T47D (cell line): Measurements from ENCODE around the gene LKAAEAR1.

ENCODE experiments used
- DNase-seq, 2 experiments: peaks; one replicate each; pipeline versions ENCODE4 v3.0.0 to v3.0.0-alpha.2; 2011 to 2012; ENCODE audit warnings: low read depth in 1 of 2, low spot score in 1 of 2
- JUND ChIP-seq: IDR thresholded peaks from 2 replicates; pipeline ENCODE4 v1.6.1; 2012; ENCODE audit warnings: low read depth
- in situ Hi-C: cut with HindIII; loops from 2 replicates; pipeline ENCODE4 v1.10.0; 2016; ENCODE audit warnings: low sequenced_read_pairs, low pct_unique_long_range_greater_than_20kb

Gene LKAAEAR1

GRCh38 chr20:64106981-64107735, 23.0 kb upstream of the LKAAEAR1 start, which contains the start of gene NPBWR2:
Gene NPBWR2, minus strand, starts transcription at chr20:64107565. Its CDS starts 734 bp downstream, at chr20:64106831.
- in situ Hi-C loops = no loop called here
- no peak for DNase-seq
- no peak for TF ChIP-seq JUND

GRCh38 chr20:64106435-64106961, 22.3 kb upstream of the LKAAEAR1 start:
- DNase-seq = no peak
- in situ Hi-C loops = no loop called here
- TF ChIP-seq JUND = no peak

DNA sequence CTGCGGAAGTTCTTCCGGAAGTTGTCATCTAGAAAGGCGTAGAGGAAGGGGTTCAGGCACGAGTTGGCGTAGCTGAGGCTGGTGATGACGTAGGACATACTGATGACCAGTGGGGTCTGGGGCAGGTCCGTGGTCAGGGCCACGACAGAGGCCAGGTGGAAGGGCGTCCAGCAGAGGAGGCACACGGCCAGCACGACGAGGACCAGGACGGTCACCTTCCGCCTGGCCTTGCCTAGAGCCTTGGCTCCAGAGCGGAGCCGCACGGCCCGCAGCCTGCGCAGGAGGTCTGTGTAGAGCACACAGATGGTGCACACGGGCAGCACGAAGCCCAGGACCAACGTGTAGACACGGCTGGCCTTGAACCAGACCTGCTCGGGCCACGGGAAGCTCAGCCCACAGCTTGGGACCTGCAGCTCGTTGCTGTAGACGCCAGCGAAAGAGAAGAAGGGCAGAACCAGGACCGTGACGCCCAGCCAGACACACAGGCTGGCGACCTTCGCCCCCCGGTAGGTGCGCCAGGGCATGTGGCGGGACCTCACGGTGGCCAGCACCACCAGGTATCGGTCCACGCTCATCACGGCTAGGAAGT, 21.7 kb upstream of the LKAAEAR1 start:
- DNase-seq = no peak
- no peak for TF ChIP-seq JUND
- in situ Hi-C loops = no loop called here

- TF ChIP-seq JUND = no peak
- no peak for DNase-seq
- in situ Hi-C loops = no loop called here
Observed at GRCh38 chr20:64104667-64105451, 20.7 kb upstream of the LKAAEAR1 start.

DNA sequence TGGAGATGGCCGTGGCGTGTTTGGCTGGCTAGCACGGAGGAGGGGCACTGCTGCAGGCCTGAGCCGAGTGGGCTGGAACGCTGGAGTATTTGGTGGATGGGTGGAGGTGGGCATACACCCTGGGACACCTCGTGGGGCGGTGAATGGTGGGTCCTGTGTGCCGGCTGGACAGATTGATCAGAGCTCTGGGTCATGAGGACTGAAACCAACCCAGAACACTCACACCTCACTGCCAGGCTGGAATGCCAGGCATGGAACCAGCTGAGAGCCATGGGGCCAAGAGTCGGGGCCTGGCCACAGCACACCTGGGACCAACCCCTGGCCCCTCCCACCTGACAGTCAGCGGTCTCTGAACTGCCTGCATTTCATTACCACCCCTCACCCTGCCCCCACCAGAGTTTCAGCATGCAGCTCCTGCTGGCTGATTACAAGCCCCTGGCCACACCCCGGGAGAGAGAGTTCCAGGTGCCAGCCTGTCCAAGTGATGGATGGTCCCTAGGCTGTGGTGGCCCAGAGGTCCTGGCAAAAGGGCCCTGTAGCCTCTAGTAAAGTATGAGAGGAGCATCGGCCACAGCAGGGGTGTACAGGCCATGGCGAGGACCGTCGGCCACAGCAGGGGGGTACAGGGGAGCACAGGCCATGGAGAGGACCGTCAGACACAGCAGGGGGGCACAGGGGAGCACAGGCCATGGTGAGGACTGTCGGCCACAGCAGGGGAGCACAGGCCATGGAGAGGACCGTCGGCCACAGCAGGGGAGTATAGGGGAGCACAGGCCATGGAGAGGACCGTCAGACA, 19.9 kb upstream of the LKAAEAR1 start:
- no peak for TF ChIP-seq JUND
- in situ Hi-C loops = no loop called here
- no peak for DNase-seq

DNA sequence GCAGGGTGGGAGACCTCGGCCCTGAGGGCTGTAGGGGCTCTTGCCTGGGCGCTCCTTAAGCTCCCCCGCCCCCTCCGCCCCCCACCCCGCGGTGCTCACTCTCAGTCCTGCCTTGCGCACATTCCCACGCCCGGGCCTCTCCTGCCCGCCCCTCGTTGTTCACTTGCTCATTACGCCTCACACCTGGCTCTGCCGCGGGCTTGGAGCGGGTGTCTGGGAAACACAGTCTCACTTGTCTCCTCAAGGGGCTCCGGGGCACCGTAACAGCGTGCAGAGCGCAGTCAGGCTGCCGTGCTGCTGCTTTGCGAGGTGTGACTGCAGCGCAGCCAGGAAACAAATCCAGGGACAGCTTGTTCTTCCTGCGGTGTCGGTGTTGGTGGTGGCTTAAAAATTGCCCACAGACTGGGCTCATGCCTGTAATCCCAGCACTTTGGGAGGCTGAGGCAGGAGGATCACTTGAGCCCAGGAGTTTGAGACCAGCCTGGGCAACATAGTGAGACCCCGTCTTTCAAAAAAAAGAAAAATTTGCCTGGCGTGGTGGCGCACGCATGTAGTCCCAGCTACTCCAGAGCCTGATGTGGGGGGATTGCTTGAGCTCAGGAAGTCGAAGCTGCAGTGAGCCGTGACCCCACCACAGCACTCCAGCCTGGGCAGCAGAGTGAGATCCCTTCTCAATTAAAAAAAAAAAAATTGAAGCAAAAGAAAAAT, 18.6 kb upstream of the LKAAEAR1 start:
- no peak for DNase-seq
- in situ Hi-C loops = no loop called here
- TF ChIP-seq JUND = no peak

GRCh38 chr20:64101731-64102621, 17.8 kb upstream of the LKAAEAR1 start:
- TF ChIP-seq JUND = no peak
- no peak for DNase-seq
- in situ Hi-C loops = no loop called here

GRCh38 chr20:64100946-64101688, 16.9 kb upstream of the LKAAEAR1 start:
- DNase-seq = no peak
- no peak for TF ChIP-seq JUND
- in situ Hi-C loops = no loop called here

DNA sequence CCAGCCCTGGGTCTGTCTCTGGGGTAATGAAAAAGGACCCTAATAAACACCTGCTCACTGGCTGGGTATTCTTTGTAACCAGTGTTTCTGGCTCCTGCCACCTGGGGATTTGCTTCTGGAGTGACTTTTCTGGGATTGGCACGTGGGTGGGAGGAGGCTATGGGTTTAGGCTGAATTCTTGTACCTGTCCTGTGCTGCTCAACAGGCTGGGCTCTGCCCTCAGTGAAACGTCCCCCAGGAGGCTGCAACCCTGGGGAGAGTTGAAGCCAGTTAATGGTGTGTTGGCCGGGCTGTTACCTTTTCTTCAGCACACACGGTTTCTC, 16.3 kb upstream of the LKAAEAR1 start:
- DNase-seq = no peak
- in situ Hi-C loops = no loop called here
- no peak for TF ChIP-seq JUND

GRCh38 chr20:64099880-64100565, 15.8 kb upstream of the LKAAEAR1 start:
- no peak for TF ChIP-seq JUND
- no peak for DNase-seq
- in situ Hi-C loops = no loop called here
